Endothelial cell of umbilical vein (primary cell): ENCODE measurements around the gene GAB2.

Experiments used
- CTCF ChIP-seq, 2 donors: IDR thresholded peaks; 1 replicate in 1 of 2; 2 replicates in 1 of 2; pipeline ENCODE4 v1.5.1; 2011; ENCODE audit warnings: low read length in 2 of 2, mild to moderate bottlenecking in 2 of 2, moderate library complexity in 2 of 2, control low read depth in 1 of 2, inconsistent platforms in 1 of 2, low read depth in 1 of 2; ENCODE audit not compliant: insufficient read depth in 1 of 2; ENCODE audit errors: extremely low read depth in 1 of 2
- FOS ChIP-seq: IDR thresholded peaks from 2 replicates; pipeline ENCODE4 v1.6.1; 2011; ENCODE audit warnings: mild to moderate bottlenecking, low read length, moderate library complexity, borderline replicate concordance; ENCODE audit not compliant: insufficient read depth
- POLR2A ChIP-seq: IDR thresholded peaks from 2 replicates; pipeline ENCODE4 v1.6.1; 2012; ENCODE audit warnings: low read depth, mild to moderate bottlenecking, control low read depth, low read length
- POLR2AphosphoS5 ChIP-seq: IDR thresholded peaks from 2 replicates; pipeline ENCODE4 v1.6.1; 2012; ENCODE audit warnings: low read depth, mild to moderate bottlenecking, control low read depth, low read length, moderate library complexity; ENCODE audit not compliant: insufficient read depth

GRCh38 chr11:78359921-78360320 is 57.7 kb downstream of the GAB2 start:
- no peak for TF ChIP-seq CTCF (IDR thresholded peaks at IDR 0.05; ENCODE audit: extremely low read depth in 1 of 2, insufficient read depth in 1 of 2, low read depth in 1 of 2, low read length in 2 of 2)
- TF ChIP-seq POLR2A = no peak
- TF ChIP-seq FOS = no peak
- TF ChIP-seq POLR2AphosphoS5 = no peak
